T-helper 17 cell (primary cell): ENCODE results near the gene PCDH9. TPM values are rescaled to one million over a fixed set of nuclear protein-coding genes. Genes with fewer than 3 reads are reported as not detected.

Experiments used
- ATAC-seq: fragments of 150-1000 bp; cut with Tn5 transposase; 2 replicates; pipeline ENCODE4 v1.10.0; 2021; ENCODE audit warnings: mild to moderate bottlenecking, moderate library complexity
- DNase-seq, 3 donors: peaks; one replicate each; pipeline versions ENCODE4 v3.0.0 to v3.0.0-alpha.2; 2020 to 2021
- H3K9me3 ChIP-seq: one replicate; pipeline ENCODE4 v1.7.0; 2013; ENCODE audit warnings: low read length, mild to moderate bottlenecking; ENCODE audit not compliant: control insufficient read depth, poor library complexity, severe bottlenecking
- H3K27ac Mint-ChIP-seq: one replicate; pipeline ENCODE4 v1.8.0; 2022; ENCODE audit warnings: mild to moderate bottlenecking, moderate library complexity, mixed read lengths
- H3K27me3 Mint-ChIP-seq: one replicate; pipeline ENCODE4 v1.8.0; 2022; ENCODE audit warnings: mixed read lengths
- H3K36me3 Mint-ChIP-seq: one replicate; pipeline ENCODE4 v1.8.0; 2022; ENCODE audit warnings: low read depth, mixed read lengths
- H3K4me1 Mint-ChIP-seq: one replicate; pipeline ENCODE4 v1.8.0; 2022; ENCODE audit warnings: mild to moderate bottlenecking, mixed read lengths
- H3K4me3 Mint-ChIP-seq: one replicate; pipeline ENCODE4 v1.8.0; 2022; ENCODE audit warnings: mild to moderate bottlenecking, moderate library complexity, mixed read lengths
- total RNA-seq, 4 donors: library from RNA in 2 of 4; stranded (reverse) in 2 of 4; gene quantifications; one replicate each; pipeline ENCODE4 v1.2.3 and lab custom pipeline; 2022 to 2026

PCDH9 gene
- total RNA-seq, 2 donors from 2014 or later, result 0.50 to 0.67 TPM

- Mint-ChIP-seq H3K27ac (no peak overlapping the region), H3K4me1 (no peaks in the 10 kb centered on the region), H3K4me3 (no peak overlapping the region), H3K27me3 (no peaks in the 10 kb centered on the region), H3K36me3 (no peaks in the 10 kb centered on the region)
- DNase-seq (no peak), ATAC-seq (no peak)
- no peaks in the 10 kb centered on the region for H3K9me3 ChIP-seq
Measured at GRCh38 chr13:66520511-66521355, 709.4 kb downstream of the PCDH9 start.

- no peak for ATAC-seq
- Mint-ChIP-seq H3K36me3 (no peaks in the 10 kb centered on the region), H3K27me3 (no peaks in the 10 kb centered on the region), H3K4me3 (no peak overlapping the region), H3K4me1 (no peaks in the 10 kb centered on the region), H3K27ac (no peak overlapping the region)
- H3K9me3 ChIP-seq, result no peaks in the 10 kb centered on the region
- DNase-seq, result no peak
Measured at GRCh38 chr13:66519259-66519658, 710.9 kb downstream of the PCDH9 start.

GRCh38 chr13:66518068-66518467 lies 712.1 kb downstream of the PCDH9 start:
- Mint-ChIP-seq H3K4me3 (no peak overlapping the region), H3K4me1 (no peaks in the 10 kb centered on the region), H3K27ac (no peak overlapping the region), H3K27me3 (no peaks in the 10 kb centered on the region), H3K36me3 (no peaks in the 10 kb centered on the region)
- no peaks in the 10 kb centered on the region for H3K9me3 ChIP-seq
- DNase-seq (no peak), ATAC-seq (no peak)

- ATAC-seq (no peak), DNase-seq (no peak)
- Mint-ChIP-seq H3K27ac (no peak overlapping the region), H3K27me3 (no peaks in the 10 kb centered on the region), H3K36me3 (no peaks in the 10 kb centered on the region), H3K4me1 (no peaks in the 10 kb centered on the region), H3K4me3 (no peak overlapping the region)
- H3K9me3 ChIP-seq, result no peaks in the 10 kb centered on the region
Measured at GRCh38 chr13:66513728-66514127, 716.4 kb downstream of the PCDH9 start.

GRCh38 chr13:66509175-66509574 lies 721.0 kb downstream of the PCDH9 start:
- ATAC-seq (no peak), DNase-seq (no peak)
- no peaks in the 10 kb centered on the region for H3K9me3 ChIP-seq
- H3K4me1 Mint-ChIP-seq, result no peaks in the 10 kb centered on the region
- no peak overlapping the region for H3K4me3 Mint-ChIP-seq
- no peaks in the 10 kb centered on the region for H3K36me3 Mint-ChIP-seq
- no peaks in the 10 kb centered on the region for H3K27me3 Mint-ChIP-seq
- no peak overlapping the region for H3K27ac Mint-ChIP-seq

GRCh38 chr13:66508153-66508909 lies 721.8 kb downstream of the PCDH9 start:
- Mint-ChIP-seq H3K27me3 (no peaks in the 10 kb centered on the region), H3K27ac (no peak overlapping the region), H3K36me3 (no peaks in the 10 kb centered on the region), H3K4me1 (no peaks in the 10 kb centered on the region), H3K4me3 (no peak overlapping the region)
- H3K9me3 ChIP-seq, result no peaks in the 10 kb centered on the region
- ATAC-seq, result no peak
- no peak for DNase-seq

GRCh38 chr13:66506979-66507378 lies 723.2 kb downstream of the PCDH9 start:
- no peaks in the 10 kb centered on the region for H3K9me3 ChIP-seq
- no peaks in the 10 kb centered on the region for H3K36me3 Mint-ChIP-seq
- no peak for ATAC-seq
- H3K27ac Mint-ChIP-seq, result no peak overlapping the region
- DNase-seq, result no peak
- H3K4me1 Mint-ChIP-seq, result no peaks in the 10 kb centered on the region
- H3K27me3 Mint-ChIP-seq, result no peaks in the 10 kb centered on the region
- no peak overlapping the region for H3K4me3 Mint-ChIP-seq

- no peaks in the 10 kb centered on the region for H3K9me3 ChIP-seq
- Mint-ChIP-seq H3K27me3 (no peaks in the 10 kb centered on the region), H3K4me3 (no peak overlapping the region), H3K27ac (no peak overlapping the region), H3K36me3 (no peaks in the 10 kb centered on the region), H3K4me1 (no peaks in the 10 kb centered on the region)
- DNase-seq (no peak), ATAC-seq (no peak)
Measured at GRCh38 chr13:66506051-66506777, 723.9 kb downstream of the PCDH9 start.

GRCh38 chr13:66503890-66504289 lies 726.2 kb downstream of the PCDH9 start:
- Mint-ChIP-seq H3K36me3 (no peaks in the 10 kb centered on the region), H3K27me3 (no peaks in the 10 kb centered on the region), H3K4me1 (no peaks in the 10 kb centered on the region), H3K4me3 (no peak overlapping the region), H3K27ac (no peak overlapping the region)
- ATAC-seq (no peak), DNase-seq (no peak)
- no peaks in the 10 kb centered on the region for H3K9me3 ChIP-seq

- Mint-ChIP-seq H3K27ac (no peak overlapping the region), H3K4me3 (no peak overlapping the region), H3K4me1 (no peaks in the 10 kb centered on the region), H3K27me3 (no peaks in the 10 kb centered on the region), H3K36me3 (no peaks in the 10 kb centered on the region)
- H3K9me3 ChIP-seq, result no peaks in the 10 kb centered on the region
- no peak for ATAC-seq
- no peak for DNase-seq
Measured at GRCh38 chr13:66501181-66501580, 729.0 kb downstream of the PCDH9 start.

GRCh38 chr13:66492479-66492878 lies 737.7 kb downstream of the PCDH9 start:
- H3K9me3 ChIP-seq, result no peaks in the 10 kb centered on the region
- no peak overlapping the region for H3K27ac Mint-ChIP-seq
- no peak overlapping the region for H3K4me3 Mint-ChIP-seq
- no peaks in the 10 kb centered on the region for H3K4me1 Mint-ChIP-seq
- H3K27me3 Mint-ChIP-seq, result no peaks in the 10 kb centered on the region
- H3K36me3 Mint-ChIP-seq, result no peaks in the 10 kb centered on the region
- DNase-seq, result no peak
- ATAC-seq, result no peak

- no peak for DNase-seq
- Mint-ChIP-seq H3K36me3 (no peaks in the 10 kb centered on the region), H3K27me3 (no peaks in the 10 kb centered on the region), H3K27ac (no peak overlapping the region), H3K4me3 (no peak overlapping the region), H3K4me1 (no peaks in the 10 kb centered on the region)
- H3K9me3 ChIP-seq, result no peaks in the 10 kb centered on the region
- ATAC-seq, result no peak
Measured at GRCh38 chr13:66491251-66491650, 738.9 kb downstream of the PCDH9 start.

GRCh38 chr13:66489586-66489985 lies 740.5 kb downstream of the PCDH9 start:
- Mint-ChIP-seq H3K4me1 (no peaks in the 10 kb centered on the region), H3K27me3 (no peaks in the 10 kb centered on the region), H3K4me3 (no peak overlapping the region), H3K36me3 (no peaks in the 10 kb centered on the region), H3K27ac (no peak overlapping the region)
- ATAC-seq (no peak), DNase-seq (no peak)
- H3K9me3 ChIP-seq, result no peaks in the 10 kb centered on the region
